ENCODE measurements around the gene AMBP.

Gene AMBP

GRCh38 chr9:114078021-114078780 is at the start of gene AMBP:
TSS of gene AMBP (minus strand) at chr9:114078300. CDS start at chr9:114078209, 91 bp downstream.
- H3K4me3 ChIP-seq (ENCODE audit: low read depth, low read length): no peak within 1 kb of the TSS
- POLR2A ChIA-PET: no interaction called here
- CTCF ChIA-PET: interaction anchor here (1.2 to 2.4 kb wide), 8 partner anchors 9 to 341 kb away, joined by 4 to 10 read pairs (median 6); no protein-coding TSS in a partner anchor

GRCh38 chr9:114126247-114127060 is 48.4 kb upstream of the AMBP start:
- ChIA-PET CTCF (interaction anchor here (2.4 kb wide), 1 partner anchor 19 kb away, joined by 8 read pairs; no protein-coding TSS in a partner anchor), POLR2A (interaction anchor here (0.6 kb wide), 1 partner anchor 507 kb away, joined by 3 read pairs; no protein-coding TSS in a partner anchor)
- DNase-seq (ENCODE audit: low read depth, low spot score): no peak
- H3K4me3 ChIP-seq (ENCODE audit: low read depth, low read length): no peak overlapping the region
- TF ChIP-seq CTCF (IDR thresholded peaks at IDR 0.05; ENCODE audit: insufficient read depth, low read length, missing control alignments): no peak

More at GRCh38 chr9:114078021-114078780, at the start of gene AMBP:
- TF ChIP-seq CTCF (IDR thresholded peaks at IDR 0.05; ENCODE audit: insufficient read depth, low read length, missing control alignments): no peak
- DNase-seq (ENCODE audit: low read depth, low spot score): no peak

GRCh38 chr9:114125476-114126013 is 47.4 kb upstream of the AMBP start:
- ChIA-PET CTCF (interaction anchor here (2.4 kb wide), 1 partner anchor 18 kb away, joined by 8 read pairs; no protein-coding TSS in a partner anchor), POLR2A (no interaction called here)
- H3K4me3 ChIP-seq (ENCODE audit: low read depth, low read length): no peak overlapping the region
- TF ChIP-seq CTCF (IDR thresholded peaks at IDR 0.05; ENCODE audit: insufficient read depth, low read length, missing control alignments): no peak
- DNase-seq (ENCODE audit: low read depth, low spot score): no peak

GRCh38 chr9:114124666-114125475 is 46.8 kb upstream of the AMBP start:
- no peak for TF ChIP-seq CTCF (IDR thresholded peaks at IDR 0.05; ENCODE audit: insufficient read depth, low read length, missing control alignments)
- no peak for DNase-seq (ENCODE audit: low read depth, low spot score)
- POLR2A ChIA-PET: no interaction called here
- CTCF ChIA-PET: interaction anchor here (1.0 to 2.4 kb wide), 2 partner anchors 18 to 22 kb away, joined by 3 to 8 read pairs; no protein-coding TSS in a partner anchor
- no peak overlapping the region for H3K4me3 ChIP-seq (ENCODE audit: low read depth, low read length)

GRCh38 chr9:114124138-114124537 is 46.0 kb upstream of the AMBP start:
- DNase-seq (ENCODE audit: low read depth, low spot score): no peak
- TF ChIP-seq CTCF (IDR thresholded peaks at IDR 0.05; ENCODE audit: insufficient read depth, low read length, missing control alignments): no peak
- ChIA-PET CTCF (interaction anchor here (1.0 to 2.9 kb wide), 2 partner anchors 23 to 167 kb away, joined by 3 to 11 read pairs; no protein-coding TSS in a partner anchor), POLR2A (no interaction called here)
- H3K4me3 ChIP-seq (ENCODE audit: low read depth, low read length): no peak overlapping the region
